Brain pericyte (primary cell): ENCODE measurements around the gene DUSP2.
"Not testable (repeated sequence)": the region's sequence is repeated elsewhere in the genome, so short reads cannot be mapped to it uniquely, and the experiment has no call there.

ENCODE experiments used
- DNase-seq: peaks from one replicate; pipeline ENCODE4 v3.0.0-alpha.2; 2012; ENCODE audit warnings: low read depth, low spot score

The DUSP2 gene

DNA sequence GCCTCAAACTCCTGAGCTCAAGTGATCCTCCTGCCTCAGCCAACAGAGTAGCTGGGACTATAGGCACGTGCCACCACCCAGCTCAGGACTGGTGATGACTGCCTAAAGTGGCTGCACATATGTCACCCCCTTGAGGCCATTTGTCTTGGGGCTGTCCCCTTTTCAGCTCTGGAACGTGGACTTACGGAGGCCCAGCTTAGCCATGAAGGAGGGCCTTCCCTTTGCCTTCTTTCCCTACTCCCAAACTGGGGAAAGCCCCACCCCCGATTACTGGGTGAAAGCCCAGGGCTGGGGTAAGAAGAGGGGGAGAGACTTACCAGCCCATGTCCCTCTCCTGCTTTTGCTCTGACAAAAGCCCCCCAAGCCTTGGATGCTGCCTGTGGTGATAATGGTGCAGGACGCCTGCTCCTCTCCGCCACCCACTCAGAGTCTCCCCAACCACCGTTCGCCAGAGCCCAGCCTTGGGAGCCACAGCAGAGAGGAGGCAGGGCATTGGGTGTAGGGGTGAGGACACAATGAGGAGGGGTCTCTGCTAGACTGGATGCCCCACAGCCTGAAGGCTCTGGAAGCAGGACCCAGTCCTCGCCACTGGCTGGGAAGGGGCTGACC is 2.5 kb upstream of the DUSP2 start:
- no peak for DNase-seq

- DNase-seq = no peak
These were observed 1.8 kb upstream of the DUSP2 start for GRCh38 chr2:96146881-96147592.

DNA sequence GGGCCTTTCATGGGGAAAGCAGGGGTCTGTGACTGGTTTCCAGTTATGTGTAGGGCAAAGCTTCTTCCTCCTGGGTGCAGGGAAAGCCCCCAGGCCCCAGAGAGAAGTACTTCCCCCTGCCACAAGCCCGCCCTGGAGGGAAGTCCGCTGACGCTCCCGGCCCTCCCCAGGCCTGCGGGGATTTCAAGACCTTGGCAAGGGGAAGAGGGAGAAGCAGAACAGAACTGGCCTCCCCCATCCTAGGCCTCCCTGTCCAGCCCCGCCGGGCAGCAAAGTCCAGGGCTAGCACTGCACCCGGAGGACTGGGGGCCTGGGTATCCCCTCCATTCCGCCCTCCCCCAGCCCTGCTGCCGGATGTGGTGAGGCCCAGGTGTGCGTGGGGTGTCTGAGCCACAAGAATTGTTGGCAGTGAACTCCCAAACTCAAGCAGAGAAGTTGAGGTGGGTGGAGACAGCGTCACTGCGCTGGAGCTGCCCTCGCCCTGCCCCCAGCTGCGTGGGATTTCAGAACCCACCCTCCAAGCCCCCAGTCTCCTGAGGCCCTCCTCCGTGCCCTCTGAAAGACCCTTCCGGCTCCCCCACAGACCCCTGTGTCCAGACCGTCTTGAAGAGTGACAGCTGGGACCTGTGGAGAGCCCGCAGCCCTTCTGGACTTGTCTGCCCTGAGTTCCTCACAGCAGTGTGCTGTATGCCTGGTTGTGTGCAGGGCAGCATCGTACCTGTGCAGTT is 1.1 kb upstream of the DUSP2 start:
- DNase-seq = no peak

- DNase-seq = no peak
These were observed 560 bp upstream of the DUSP2 start for GRCh38 chr2:96145848-96146152.

DNA sequence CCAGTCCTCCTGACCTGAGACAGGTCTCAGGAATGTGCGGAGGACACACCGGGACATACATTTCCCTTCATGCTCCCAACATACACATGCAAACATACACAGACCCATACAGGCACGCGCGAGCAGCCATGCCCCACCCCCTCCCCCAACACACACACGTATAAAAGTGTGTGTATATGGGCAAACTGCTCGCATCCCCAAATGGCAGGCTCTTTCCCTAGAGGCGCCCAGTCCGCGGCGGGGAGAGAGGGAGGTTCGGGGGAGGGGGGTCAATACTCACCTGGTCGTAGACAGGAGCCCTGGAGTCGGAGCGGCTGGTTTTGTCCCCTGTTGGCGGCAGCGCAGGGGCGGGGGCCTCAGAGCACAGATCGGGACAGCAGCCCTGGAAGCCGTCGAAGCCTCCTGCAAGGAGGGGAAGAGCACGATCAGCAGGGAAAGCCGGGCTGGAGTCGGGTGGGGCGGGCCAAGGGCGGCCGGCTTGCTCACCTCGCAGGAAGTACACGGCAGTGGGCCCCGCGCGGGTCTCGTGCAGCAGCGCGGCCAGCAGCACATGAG is 682 bp downstream of the DUSP2 start:
- DNase-seq = no peak

DNA sequence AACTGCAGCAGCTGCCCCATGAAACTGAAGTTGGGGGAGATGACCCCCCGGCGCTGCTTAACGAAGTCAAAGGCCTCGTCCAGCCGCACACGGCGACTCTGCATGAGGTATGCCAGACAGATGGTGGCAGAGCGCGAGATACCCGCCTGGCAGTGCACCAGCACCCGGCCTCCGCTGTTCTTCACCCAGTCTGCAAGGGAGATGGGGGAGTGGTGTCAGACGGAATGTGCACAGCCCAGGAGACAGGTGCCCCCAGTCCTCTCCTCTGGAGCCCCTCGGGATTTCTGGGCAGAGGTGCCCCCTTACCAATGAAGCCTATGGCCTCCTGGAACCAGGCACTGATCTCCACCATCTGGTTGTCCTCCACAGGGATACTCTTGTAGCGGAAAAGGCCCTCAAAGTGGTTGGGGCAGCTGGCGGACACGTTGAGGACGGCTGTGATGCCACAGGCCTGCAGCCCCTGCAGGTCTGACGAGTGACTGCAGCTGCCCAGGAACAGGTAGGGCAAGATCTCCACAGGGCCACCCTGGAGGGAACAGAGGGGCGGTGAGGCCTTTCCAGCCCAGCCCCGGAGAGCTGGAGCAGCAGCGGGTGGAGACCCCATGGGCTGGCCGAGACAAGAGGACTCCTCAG is 1.3 kb downstream of the DUSP2 start:
- no peak for DNase-seq

DNA sequence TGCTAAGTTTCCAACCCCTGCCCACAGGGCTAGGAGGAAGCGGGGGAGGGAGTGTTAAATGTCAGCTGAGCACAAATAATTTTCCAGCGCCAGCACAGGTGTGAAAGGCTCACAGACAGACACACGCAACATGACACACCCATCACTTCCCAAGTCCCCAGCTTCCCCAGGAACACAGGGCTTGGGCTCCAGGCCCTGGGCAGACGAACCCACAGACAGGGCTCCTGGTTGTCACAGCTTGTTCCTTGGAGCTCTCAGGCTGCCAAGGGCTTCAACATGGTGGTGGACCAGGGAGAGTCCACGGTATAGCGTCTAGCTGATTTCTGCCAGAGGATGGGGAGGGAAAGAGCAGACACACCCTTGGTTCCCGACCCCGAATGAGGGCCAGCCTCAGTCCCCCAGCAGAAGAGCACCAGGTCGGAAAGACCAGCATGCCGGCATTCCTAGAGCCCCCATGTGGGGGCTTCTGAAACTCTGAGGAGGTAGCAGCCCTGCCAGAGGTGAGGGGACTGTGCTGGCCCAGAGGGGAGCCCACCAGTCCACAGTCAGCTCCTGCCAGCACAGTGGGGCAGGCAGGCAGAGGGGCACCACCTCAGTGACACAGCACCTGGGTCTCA is 1.9 kb downstream of the DUSP2 start:
- DNase-seq = no peak

GRCh38 chr2:96142217-96143113 is 2.8 kb downstream of the DUSP2 start:
- no peak for DNase-seq

GRCh38 chr2:96141624-96141967 is 3.6 kb downstream of the DUSP2 start:
- DNase-seq = not testable (repeated sequence)

DNA sequence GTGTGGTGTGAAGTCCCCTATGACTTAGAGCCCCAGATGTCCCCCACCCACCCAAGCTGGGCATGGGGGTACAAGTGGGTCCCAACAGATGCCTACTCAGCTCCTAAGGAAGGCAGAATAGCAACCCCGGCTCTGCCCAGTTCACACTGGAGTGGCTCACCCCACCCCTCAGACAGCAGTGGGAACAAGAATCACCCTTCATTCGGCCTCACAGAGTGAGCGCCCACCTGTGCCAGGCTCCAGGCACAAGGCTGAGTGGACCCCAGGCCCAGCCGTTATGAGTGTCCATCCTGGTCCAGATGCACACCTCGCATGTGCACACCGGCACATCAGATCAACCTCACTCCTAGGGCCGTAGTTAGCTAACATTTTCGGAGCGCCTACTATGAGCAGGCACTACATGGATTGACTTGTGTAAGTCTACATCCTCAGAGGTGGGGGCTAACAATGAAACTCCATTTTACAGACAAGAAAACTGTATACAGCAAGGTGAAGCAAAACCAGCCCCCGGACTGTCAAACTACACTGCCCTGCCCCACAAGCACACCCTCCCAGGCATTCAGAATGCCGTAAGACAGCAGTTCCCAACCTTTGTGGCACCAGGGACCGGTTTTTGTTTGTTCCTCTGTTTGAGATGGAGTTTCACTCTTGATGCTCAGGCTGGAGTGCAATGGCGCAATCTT is 4.2 kb downstream of the DUSP2 start:
- no peak for DNase-seq

DNA sequence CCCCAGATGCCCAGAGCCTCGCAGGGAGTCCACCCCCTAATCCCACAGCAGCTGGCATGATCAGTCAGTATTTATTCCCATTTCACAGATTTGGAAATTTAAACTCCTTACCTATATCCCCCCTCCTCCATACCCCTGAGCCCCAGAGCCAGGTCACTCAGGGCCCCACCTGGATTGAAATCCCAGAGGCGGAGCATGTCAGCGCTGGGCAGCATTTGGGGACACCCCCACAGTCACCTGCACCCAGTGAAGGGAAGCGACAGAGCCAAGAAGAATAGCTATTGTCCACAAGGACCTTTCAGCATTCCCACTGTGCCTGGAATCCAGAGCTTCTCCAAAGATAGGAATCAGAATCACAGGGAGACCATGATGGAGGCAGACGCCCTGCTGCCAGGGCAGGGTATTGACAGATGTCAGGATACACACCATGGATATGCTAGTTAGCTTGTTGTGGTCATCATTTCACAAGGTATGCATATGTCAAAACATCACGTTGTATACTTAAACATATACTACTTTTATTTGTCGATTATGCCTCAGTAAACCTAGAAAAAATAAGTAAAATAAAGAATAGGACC is 6.0 kb downstream of the DUSP2 start:
- no peak for DNase-seq

GRCh38 chr2:96138179-96139145 is 6.8 kb downstream of the DUSP2 start, which contains the start of gene ASTL:
ASTL (minus strand) TSS chr2:96138502; CDS start chr2:96138436, 66 bp downstream.
- no peak for DNase-seq

- DNase-seq = no peak
These were observed 7.7 kb downstream of the DUSP2 start for GRCh38 chr2:96137321-96138178.

- no peak for DNase-seq
These were observed 9.0 kb downstream of the DUSP2 start for GRCh38 chr2:96136129-96136720.

DNA sequence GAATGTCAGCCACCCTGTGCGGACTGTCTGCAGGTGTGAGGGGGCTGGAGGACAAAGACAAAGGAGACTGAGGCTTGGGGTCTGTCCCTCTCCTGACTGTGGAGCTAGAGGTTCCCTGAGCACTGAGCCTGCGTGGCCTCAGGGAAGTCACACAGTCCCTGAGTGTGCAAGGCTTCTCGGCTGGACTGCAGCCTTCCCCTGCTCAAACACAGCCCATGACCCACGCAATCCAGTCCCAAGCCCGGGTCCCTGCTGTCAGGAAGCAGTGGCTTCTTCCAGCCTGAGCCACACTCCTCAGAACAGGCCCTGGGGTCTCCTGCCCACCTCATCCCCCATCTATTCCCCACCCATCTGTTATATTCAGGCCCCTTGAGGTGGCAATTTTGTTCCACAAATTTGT is 9.6 kb downstream of the DUSP2 start:
- DNase-seq = no peak

- no peak for DNase-seq
These were observed 10.1 kb downstream of the DUSP2 start for GRCh38 chr2:96135171-96135570.

DNA sequence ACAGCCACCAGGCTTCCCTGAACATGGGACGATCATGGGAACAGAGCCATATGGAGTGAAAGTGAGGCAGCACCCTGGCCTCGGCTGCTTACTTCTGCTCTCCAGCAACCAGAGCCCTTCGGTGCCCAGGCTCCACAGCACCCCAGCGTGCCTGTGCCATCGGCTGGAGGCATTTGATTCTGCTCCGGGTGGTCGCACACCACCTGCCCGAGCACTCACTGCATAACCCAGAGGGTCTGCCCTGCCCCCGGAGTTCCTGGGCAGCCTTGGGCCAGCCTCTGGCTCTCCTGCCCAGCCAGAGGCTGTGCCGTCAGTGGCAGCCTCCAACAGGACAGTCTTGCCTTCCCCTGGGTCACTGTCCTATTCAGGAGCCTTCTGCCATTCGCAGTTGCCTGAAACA is 10.8 kb downstream of the DUSP2 start:
- no peak for DNase-seq
